Natural killer cell (primary cell): Measurements from ENCODE around the gene MAP2K5. TPM values are rescaled to one million over a fixed set of nuclear protein-coding genes. Genes with fewer than 3 reads are reported as not detected.

Experiments used
- ATAC-seq, 3 donors: fragments of 150-1000 bp in 2 of 3; fragments of 200-7000 bp in 1 of 3; cut with Tn5 transposase; 1 replicate in 1 of 3; 2 replicates in 2 of 3; pipeline ENCODE4 v1.10.0; 2021; ENCODE audit warnings: mild to moderate bottlenecking in 2 of 3, moderate library complexity in 2 of 3
- DNase-seq, 2 donors: peaks; one replicate each; pipeline versions ENCODE4 v3.0.0 to v3.0.0-alpha.2; 2013 to 2021; ENCODE audit warnings: mixed read lengths in 1 of 2
- H3K27ac ChIP-seq: one replicate; pipeline ENCODE4 v1.5.1; 2013; ENCODE audit warnings: mild to moderate bottlenecking, low read length
- H3K27me3 ChIP-seq: one replicate; pipeline ENCODE4 v1.6.1; 2013; ENCODE audit warnings: low read length; ENCODE audit not compliant: control insufficient read depth, insufficient read depth
- H3K36me3 ChIP-seq: one replicate; pipeline ENCODE4 v1.6.1; 2013; ENCODE audit warnings: low read length; ENCODE audit not compliant: control insufficient read depth, insufficient read depth
- H3K4me1 ChIP-seq: one replicate; pipeline ENCODE4 v1.6.1; 2013; ENCODE audit warnings: low read length; ENCODE audit not compliant: control insufficient read depth, insufficient read depth
- H3K4me3 ChIP-seq: one replicate; pipeline ENCODE4 v1.5.1; 2013; ENCODE audit warnings: low read length
- H3K9me3 ChIP-seq: one replicate; pipeline ENCODE4 v1.6.1; 2013; ENCODE audit warnings: low read length; ENCODE audit not compliant: control insufficient read depth, insufficient read depth
- H3K27ac Mint-ChIP-seq, 2 donors: one replicate each; pipeline ENCODE4 v1.8.0; 2022; ENCODE audit warnings: mild to moderate bottlenecking in 2 of 2, mixed read lengths in 2 of 2, moderate library complexity in 1 of 2
- H3K27me3 Mint-ChIP-seq, 2 donors: one replicate each; pipeline ENCODE4 v1.8.0; 2022; ENCODE audit warnings: low read depth in 2 of 2, mixed read lengths in 2 of 2
- H3K36me3 Mint-ChIP-seq: one replicate; pipeline ENCODE4 v1.8.0; 2022; ENCODE audit warnings: mixed read lengths
- H3K4me1 Mint-ChIP-seq, 2 donors: one replicate each; pipeline ENCODE4 v1.8.0; 2022; ENCODE audit warnings: mixed read lengths in 2 of 2
- H3K4me3 Mint-ChIP-seq: one replicate; pipeline ENCODE4 v1.8.0; 2022; ENCODE audit warnings: mild to moderate bottlenecking, moderate library complexity, mixed read lengths
- H3K9me3 Mint-ChIP-seq, 2 donors: one replicate each; pipeline ENCODE4 v1.8.0; 2022; ENCODE audit warnings: mixed read lengths in 2 of 2
- WGBS: methylation state at CpG from one replicate; pipeline ENCODE4 v1.1.7; 2013; ENCODE audit warnings: missing lambda C conversion rate; ENCODE audit not compliant: insufficient coverage; 5-methylcytosine and 5-hydroxymethylcytosine counted together
- intact Hi-C: fragments of 100-400 bp; cut with micrococcal nuclease; formaldehyde crosslinking; loops from one replicate; pipeline ENCODE4 v1.14.2; 2022
- total RNA-seq, 4 donors: library from RNA; stranded (reverse); fragments of 120-200 nt in 1 of 4; gene quantifications; one replicate each; pipeline versions ENCODE4 v1.2.3 to v1.2.4, GENCODE V29; 2013 to 2022
- TF ChIP-seq, protein P1 (sequence below): fragments of 200-600 bp; IDR thresholded peaks from one replicate; pipeline ENCODE4 v1.8.0; 2022; ENCODE audit warnings: antibody characterized with exemption

MAP2K5 gene
- total RNA-seq, 3 donors from 2014 or later (not counting 1 experiment from before 2014, with no cell fraction given): 25.6 to 32.6 (median 29.2) TPM

DNA sequence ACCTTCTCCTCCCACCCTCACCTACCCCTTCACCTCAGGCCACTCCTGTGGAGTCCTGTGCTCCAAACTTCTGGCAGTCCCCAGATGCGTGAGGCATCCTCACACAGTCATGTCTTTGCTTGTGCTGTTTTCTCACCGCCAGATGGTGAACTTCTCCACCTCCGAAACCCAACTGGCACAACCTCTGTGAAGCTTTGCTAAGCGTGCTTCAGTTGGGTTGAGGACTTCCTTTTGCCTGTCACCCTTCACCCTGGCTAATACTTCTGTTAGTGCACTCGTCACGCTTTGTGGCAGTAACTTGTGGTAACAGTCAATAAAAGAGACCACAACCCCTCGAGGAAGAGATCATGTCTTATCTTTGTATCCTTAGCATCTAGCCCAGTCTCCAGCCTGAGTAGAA is 240.8 kb downstream of the MAP2K5 start:
- H3K4me1 ChIP-seq: peaks cover 28% of the 10 kb centered on the region
- H3K36me3 ChIP-seq: no peaks in the 10 kb centered on the region
- TF ChIP-seq, protein P1, sequence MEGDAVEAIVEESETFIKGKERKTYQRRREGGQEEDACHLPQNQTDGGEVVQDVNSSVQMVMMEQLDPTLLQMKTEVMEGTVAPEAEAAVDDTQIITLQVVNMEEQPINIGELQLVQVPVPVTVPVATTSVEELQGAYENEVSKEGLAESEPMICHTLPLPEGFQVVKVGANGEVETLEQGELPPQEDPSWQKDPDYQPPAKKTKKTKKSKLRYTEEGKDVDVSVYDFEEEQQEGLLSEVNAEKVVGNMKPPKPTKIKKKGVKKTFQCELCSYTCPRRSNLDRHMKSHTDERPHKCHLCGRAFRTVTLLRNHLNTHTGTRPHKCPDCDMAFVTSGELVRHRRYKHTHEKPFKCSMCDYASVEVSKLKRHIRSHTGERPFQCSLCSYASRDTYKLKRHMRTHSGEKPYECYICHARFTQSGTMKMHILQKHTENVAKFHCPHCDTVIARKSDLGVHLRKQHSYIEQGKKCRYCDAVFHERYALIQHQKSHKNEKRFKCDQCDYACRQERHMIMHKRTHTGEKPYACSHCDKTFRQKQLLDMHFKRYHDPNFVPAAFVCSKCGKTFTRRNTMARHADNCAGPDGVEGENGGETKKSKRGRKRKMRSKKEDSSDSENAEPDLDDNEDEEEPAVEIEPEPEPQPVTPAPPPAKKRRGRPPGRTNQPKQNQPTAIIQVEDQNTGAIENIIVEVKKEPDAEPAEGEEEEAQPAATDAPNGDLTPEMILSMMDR: peak; percentile 16
- H3K9me3 Mint-ChIP-seq: no peaks in the 10 kb centered on the region
- DNase-seq (peak; percentile 33 to 80), ATAC-seq (peak; percentile 83 to 90 (median 88))
- H3K27me3 Mint-ChIP-seq: no peaks in the 10 kb centered on the region
- H3K4me1 Mint-ChIP-seq: peaks cover 28 to 29% of the 10 kb centered on the region in 2 donors
- H3K4me3 Mint-ChIP-seq: peak overlapping the region; percentile 72
- no peaks in the 10 kb centered on the region for H3K36me3 Mint-ChIP-seq
- peak overlapping the region; percentile 71 to 79 for H3K27ac Mint-ChIP-seq
- intact Hi-C loops: loop anchor here (1.0 kb wide), 1 partner anchor 53 kb away; no protein-coding TSS in a partner anchor
- H3K27me3 ChIP-seq: no peaks in the 10 kb centered on the region
- no peak overlapping the region for H3K4me3 ChIP-seq
- WGBS: 10% methylated on average over 7 of the region's 7 CpGs
- no peak overlapping the region for H3K27ac ChIP-seq
- H3K9me3 ChIP-seq: no peaks in the 10 kb centered on the region

DNA sequence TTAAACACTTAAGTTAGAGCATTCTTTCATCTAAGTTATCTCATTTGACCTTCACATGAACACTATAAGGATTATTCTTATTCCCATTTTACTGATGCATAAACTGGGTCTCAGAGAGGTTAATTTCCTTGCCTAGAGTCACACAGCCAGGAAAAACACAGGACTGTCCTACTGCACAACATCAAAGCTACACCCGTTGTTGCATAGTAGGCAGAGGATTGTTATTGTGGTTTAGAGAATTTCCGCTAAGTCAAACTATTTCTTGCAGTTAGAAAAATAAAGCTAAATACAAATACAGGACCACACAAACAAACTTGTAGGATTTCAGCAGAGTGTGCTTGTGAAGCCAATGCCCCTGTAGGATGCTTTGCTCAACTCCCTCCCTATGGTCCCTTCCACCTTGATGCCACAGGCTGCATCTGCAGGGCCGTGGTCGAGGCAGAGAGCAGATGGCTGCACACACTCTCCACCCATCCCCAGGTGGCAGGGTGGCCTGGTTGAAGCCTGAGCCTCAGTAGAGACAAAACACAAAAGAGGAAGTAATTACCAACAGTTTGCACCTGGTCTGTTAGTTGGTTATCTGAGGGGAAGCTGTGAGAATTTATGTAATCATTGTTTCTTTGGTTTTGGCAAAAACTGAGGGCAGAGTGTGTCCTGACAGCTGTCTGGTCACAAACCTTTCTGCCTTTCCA is 241.7 kb downstream of the MAP2K5 start:
- 11% methylated on average over 2 of the region's 4 CpGs for WGBS
- TF ChIP-seq, protein P1: no peak
- peaks cover 28 to 29% of the 10 kb centered on the region in 2 donors for H3K4me1 Mint-ChIP-seq
- H3K9me3 Mint-ChIP-seq: no peaks in the 10 kb centered on the region
- ATAC-seq: peak in 2 of 3 donors; percentile 51 to 60
- no peaks in the 10 kb centered on the region for H3K27me3 Mint-ChIP-seq
- peak overlapping the region; percentile 67 for H3K4me3 Mint-ChIP-seq
- H3K27ac Mint-ChIP-seq: peak overlapping the region; percentile 71 to 79
- intact Hi-C loops: no loop called here
- Histone ChIP-seq H3K9me3 (no peaks in the 10 kb centered on the region), H3K4me1 (peaks cover 28% of the 10 kb centered on the region), H3K27me3 (no peaks in the 10 kb centered on the region), H3K36me3 (no peaks in the 10 kb centered on the region), H3K27ac (peak overlapping the region; percentile 7), H3K4me3 (no peak overlapping the region)
- DNase-seq: peak in 1 of 2 donors; percentile 32
- H3K36me3 Mint-ChIP-seq: no peaks in the 10 kb centered on the region

DNA sequence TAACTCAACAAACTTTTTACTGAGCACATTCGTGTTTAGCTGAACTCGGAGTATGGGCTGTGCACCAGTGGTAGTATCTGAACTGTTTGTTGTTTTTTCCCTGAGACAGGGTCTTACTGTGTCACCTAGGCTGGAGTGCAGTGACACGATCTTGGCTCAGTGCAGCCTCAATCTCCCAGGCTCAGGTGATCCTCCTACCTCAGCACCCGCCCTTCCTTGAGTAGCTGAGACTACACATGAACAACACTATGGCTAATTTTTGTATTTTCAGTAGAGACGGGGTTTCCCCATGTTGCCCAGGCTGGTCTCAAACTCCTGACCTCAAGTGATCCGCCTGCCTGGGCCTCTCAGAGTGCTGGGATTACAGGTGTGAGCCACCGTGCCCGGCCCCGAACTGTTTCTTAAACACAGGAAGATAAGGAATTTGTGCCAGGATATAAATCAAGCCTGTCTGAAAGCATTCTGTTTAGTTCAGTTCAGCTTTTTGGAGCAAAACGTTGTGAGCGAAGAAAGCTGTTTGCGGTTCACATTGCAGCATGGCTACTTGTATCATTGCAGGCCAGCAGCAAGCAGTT is 242.4 kb downstream of the MAP2K5 start:
- H3K27ac Mint-ChIP-seq: peak overlapping the region; percentile 71 to 79
- no peaks in the 10 kb centered on the region for H3K9me3 ChIP-seq
- no peaks in the 10 kb centered on the region for H3K27me3 Mint-ChIP-seq
- intact Hi-C loops: no loop called here
- H3K4me1 Mint-ChIP-seq: peaks cover 28 to 29% of the 10 kb centered on the region in 2 donors
- H3K36me3 ChIP-seq: no peaks in the 10 kb centered on the region
- H3K4me3 ChIP-seq: no peak overlapping the region
- TF ChIP-seq, protein P1: no peak
- no peaks in the 10 kb centered on the region for H3K36me3 Mint-ChIP-seq
- no peaks in the 10 kb centered on the region for H3K9me3 Mint-ChIP-seq
- H3K4me1 ChIP-seq: peaks cover 28% of the 10 kb centered on the region
- WGBS: 66% methylated on average over 11 of the region's 12 CpGs
- DNase-seq: peak in 1 of 2 donors; percentile 9
- H3K4me3 Mint-ChIP-seq: no peak overlapping the region
- ATAC-seq: no peak
- H3K27ac ChIP-seq: peak overlapping the region; percentile 7
- no peaks in the 10 kb centered on the region for H3K27me3 ChIP-seq
